H9 (cell line): ENCODE results near the gene TMEM87A. TPM values are rescaled to one million over a fixed set of nuclear protein-coding genes. Genes with fewer than 3 reads are reported as not detected.

Experiments used
- DNase-seq: peaks from one replicate; pipeline ENCODE4 v3.0.0-alpha.2; 2017
- H2AFZ ChIP-seq: one replicate; pipeline ENCODE4 v1.6.1; 2013; ENCODE audit warnings: mild to moderate bottlenecking, low read length, control low read depth, moderate library complexity
- H2AK5ac ChIP-seq: 2 replicates; pipeline ENCODE4 v1.6.1; 2013; ENCODE audit warnings: low read length, control low read depth, mixed read lengths; ENCODE audit not compliant: insufficient read length
- H2BK120ac ChIP-seq: one replicate; pipeline ENCODE4 v1.6.1; 2013; ENCODE audit warnings: low read depth, mild to moderate bottlenecking, low read length, control low read depth, inconsistent platforms; ENCODE audit not compliant: poor library complexity, severe bottlenecking
- H2BK12ac ChIP-seq: 2 replicates; pipeline ENCODE4 v1.6.1; 2013; ENCODE audit warnings: low read length, control low read depth, mixed read lengths, low read depth; ENCODE audit not compliant: insufficient read length
- H2BK15ac ChIP-seq: 2 replicates; pipeline ENCODE4 v1.6.1; 2013; ENCODE audit warnings: low read depth, low read length, control low read depth
- H2BK20ac ChIP-seq: one replicate; pipeline ENCODE4 v1.6.1; 2013; ENCODE audit warnings: low read depth, mild to moderate bottlenecking, low read length, control low read depth, inconsistent platforms; ENCODE audit not compliant: poor library complexity, severe bottlenecking
- H2BK5ac ChIP-seq: 2 replicates; pipeline ENCODE4 v1.6.1; 2013; ENCODE audit warnings: low read length, control low read depth, mixed read lengths; ENCODE audit not compliant: insufficient read length
- H3K14ac ChIP-seq: 2 replicates; pipeline ENCODE4 v1.6.1; 2013; ENCODE audit warnings: low read length, control low read depth; ENCODE audit not compliant: insufficient read depth
- H3K18ac ChIP-seq: 2 replicates; pipeline ENCODE4 v1.6.1; 2013; ENCODE audit warnings: low read depth, mild to moderate bottlenecking, mixed read lengths, low read length, control low read depth; ENCODE audit not compliant: insufficient read length
- H3K23ac ChIP-seq: 2 replicates; pipeline ENCODE4 v1.6.1; 2013; ENCODE audit warnings: low read length, control low read depth, mixed read lengths, low read depth; ENCODE audit not compliant: insufficient read length
- H3K23me2 ChIP-seq: 2 replicates; pipeline ENCODE4 v1.6.1; 2013; ENCODE audit warnings: low read depth, mild to moderate bottlenecking, mixed read lengths, low read length, control low read depth; ENCODE audit not compliant: insufficient read length, poor library complexity, severe bottlenecking
- H3K27ac ChIP-seq: 2 replicates; pipeline ENCODE4 v1.5.1; 2013; ENCODE audit warnings: low read length, control low read depth, mixed read lengths, low read depth; ENCODE audit not compliant: insufficient read length
- H3K27me3 ChIP-seq: 2 replicates; pipeline ENCODE4 v1.6.1; 2013; ENCODE audit warnings: low read length, control low read depth, inconsistent platforms; ENCODE audit not compliant: insufficient read depth
- H3K4ac ChIP-seq: 2 replicates; pipeline ENCODE4 v1.6.1; 2013; ENCODE audit warnings: low read depth, mild to moderate bottlenecking, control low read depth, inconsistent platforms, low read length, moderate library complexity
- H3K4me1 ChIP-seq: 2 replicates; pipeline ENCODE4 v1.6.1; 2013; ENCODE audit warnings: low read length, control low read depth, inconsistent platforms; ENCODE audit not compliant: insufficient read depth
- H3K4me2 ChIP-seq: 2 replicates; pipeline ENCODE4 v1.6.1; 2013; ENCODE audit warnings: low read length, control low read depth, mixed read lengths; ENCODE audit not compliant: insufficient read length, insufficient read depth
- H3K56ac ChIP-seq: 2 replicates; pipeline ENCODE4 v1.6.1; 2013; ENCODE audit warnings: low read depth, mild to moderate bottlenecking, mixed read lengths, low read length, control low read depth; ENCODE audit not compliant: insufficient read length
- H3K79me1 ChIP-seq: 2 replicates; pipeline ENCODE4 v1.6.1; 2013; ENCODE audit warnings: low read depth, mild to moderate bottlenecking, moderate library complexity, low read length, control low read depth, inconsistent platforms; ENCODE audit not compliant: insufficient read depth, poor library complexity, severe bottlenecking
- H3K79me2 ChIP-seq: 2 replicates; pipeline ENCODE4 v1.6.1; 2013; ENCODE audit warnings: low read length, control low read depth, inconsistent platforms; ENCODE audit not compliant: insufficient read depth
- H3K9ac ChIP-seq: 2 replicates; pipeline ENCODE4 v1.6.1; 2013; ENCODE audit warnings: low read length, control low read depth, mixed read lengths; ENCODE audit not compliant: insufficient read length; ENCODE audit errors: extremely low read depth
- H3K9me3 ChIP-seq: one replicate; pipeline ENCODE4 v1.6.1; 2013; ENCODE audit warnings: low read depth, low read length, inconsistent platforms; ENCODE audit not compliant: control insufficient read depth
- H3T11ph ChIP-seq: one replicate; pipeline ENCODE4 v1.6.1; 2013; ENCODE audit warnings: mild to moderate bottlenecking, low read length, control low read depth, inconsistent platforms
- H4K20me1 ChIP-seq: one replicate; pipeline ENCODE4 v1.6.1; 2013; ENCODE audit not compliant: control insufficient read depth, insufficient read length, insufficient read depth
- H4K5ac ChIP-seq: 2 replicates; pipeline ENCODE4 v1.6.1; 2013; ENCODE audit warnings: low read depth, mild to moderate bottlenecking, mixed read lengths, low read length, control low read depth; ENCODE audit not compliant: insufficient read length
- H4K8ac ChIP-seq: replicated peaks from 2 replicates; pipeline ENCODE4 v1.6.1; 2013; ENCODE audit warnings: low read length, control low read depth, mixed read lengths, low read depth; ENCODE audit not compliant: insufficient read length
- H4K91ac ChIP-seq: 2 replicates; pipeline ENCODE4 v1.6.1; 2013; ENCODE audit warnings: low read depth, mild to moderate bottlenecking, moderate library complexity, mixed read lengths, low read length, control low read depth; ENCODE audit not compliant: insufficient read length
- H3K27ac Mint-ChIP-seq, 3 experiments: 2 replicates in 2 of 3; 3 replicates in 1 of 3; pipeline ENCODE4 v1.8.0; 2020 to 2021; ENCODE audit warnings: mixed read lengths in 3 of 3, mild to moderate bottlenecking in 1 of 3, moderate library complexity in 1 of 3
- H3K27me3 Mint-ChIP-seq: 2 replicates; pipeline ENCODE4 v1.8.0; 2021; ENCODE audit warnings: low read depth, mild to moderate bottlenecking, moderate library complexity, mixed read lengths
- H3K36me3 Mint-ChIP-seq, 3 experiments: 2 replicates in 2 of 3; 3 replicates in 1 of 3; pipeline ENCODE4 v1.8.0; 2020 to 2021; ENCODE audit warnings: low read depth in 3 of 3, mixed read lengths in 3 of 3; ENCODE audit not compliant: insufficient read depth in 1 of 3
- H3K4me1 Mint-ChIP-seq, 2 experiments: 2 replicates each; pipeline ENCODE4 v1.8.0; 2020; ENCODE audit warnings: mixed read lengths in 2 of 2
- H3K4me3 Mint-ChIP-seq, 2 experiments: 2 replicates in 1 of 2; 3 replicates in 1 of 2; pipeline ENCODE4 v1.8.0; 2020 to 2021; ENCODE audit warnings: mild to moderate bottlenecking in 2 of 2, mixed read lengths in 2 of 2, moderate library complexity in 1 of 2
- H3K9me3 Mint-ChIP-seq, 2 experiments: 2 replicates in 1 of 2; 3 replicates in 1 of 2; pipeline ENCODE4 v1.8.0; 2020; ENCODE audit warnings: mild to moderate bottlenecking in 2 of 2, mixed read lengths in 2 of 2, moderate library complexity in 1 of 2
- CTCF ChIP-seq: fragments of 200-600 bp; sonication (generic); conservative IDR thresholded peaks from 3 replicates; pipeline ENCODE4 v1.8.0; 2021; ENCODE audit warnings: antibody characterized with exemption, mild to moderate bottlenecking
- WGBS: extraction: QIAGEN DNeasy Blood & Tissue Kit; methylation state at CpG from one replicate; pipeline ENCODE4 v1.1.7; 2013; ENCODE audit warnings: missing lambda C conversion rate, low lambda C conversion rate, mixed read lengths; ENCODE audit not compliant: insufficient read length; ENCODE audit errors: extremely low coverage; 5-methylcytosine and 5-hydroxymethylcytosine counted together
- total RNA-seq: library from RNA; stranded (reverse); gene quantifications from 2 replicates; pipeline ENCODE4 v1.2.1, GENCODE V29; 2021

Gene TMEM87A
- total RNA-seq, 1 experiment from 2014 or later, result 46.7 TPM

- no peaks in the 10 kb centered on the region for H3K27me3 ChIP-seq
- no peak overlapping the region for H3K56ac ChIP-seq
- no peak overlapping the region for H3K4me3 Mint-ChIP-seq
- H2BK12ac ChIP-seq, result no peak overlapping the region
- no peak overlapping the region for H4K91ac ChIP-seq
- no peaks in the 10 kb centered on the region for H4K20me1 ChIP-seq
- WGBS, result no CpG with 5 or more reads among the region's 5 CpGs
- H3K18ac ChIP-seq, result no peak overlapping the region
- H3K4ac ChIP-seq, result no peak overlapping the region
- H3K79me1 ChIP-seq, result no peaks in the 10 kb centered on the region
- H3T11ph ChIP-seq, result no peak overlapping the region
- no peak overlapping the region for H2BK5ac ChIP-seq
- H3K9me3 Mint-ChIP-seq, result no peaks in the 10 kb centered on the region
- 0 out of 4 replicates have a peak, but pooled peaks cover 3% of the 10 kb centered on the region in 2 experiments for H3K4me1 Mint-ChIP-seq
- H3K27ac Mint-ChIP-seq, result peak overlapping the region in 1 of 3 experiments; percentile 40; a peak in 1 of 7 replicates
- TF ChIP-seq CTCF, result no peak
- no peak overlapping the region for H4K8ac ChIP-seq
- no peaks in the 10 kb centered on the region; the same call in 1 of the 2 replicates for H3K27me3 Mint-ChIP-seq
- no peaks in the 10 kb centered on the region for H3K23me2 ChIP-seq
- DNase-seq, result no peak
- H3K79me2 ChIP-seq, result no peaks in the 10 kb centered on the region; the same call in 1 of the 2 replicates
- H2BK120ac ChIP-seq, result no peak overlapping the region
- no peaks in the 10 kb centered on the region for H3K4me1 ChIP-seq
- no peak overlapping the region for H3K14ac ChIP-seq
- no peak overlapping the region for H2BK15ac ChIP-seq
- no peak overlapping the region for H4K5ac ChIP-seq
- H3K9me3 ChIP-seq, result no peaks in the 10 kb centered on the region
- H3K9ac ChIP-seq, result no peak overlapping the region
- no peak overlapping the region for H3K27ac ChIP-seq
- no peaks in the 10 kb centered on the region for H3K36me3 Mint-ChIP-seq
- H2AFZ ChIP-seq, result no peak overlapping the region
- no peak overlapping the region for H3K4me2 ChIP-seq
- no peak overlapping the region for H2BK20ac ChIP-seq
- H2AK5ac ChIP-seq, result no peak overlapping the region
- H3K23ac ChIP-seq, result no peak overlapping the region
These were observed 9.7 kb upstream of the TMEM87A start for GRCh38 chr15:42282926-42283325.
